HG02943 (cell line): ENCODE data around the gene CFAP52.
"Not testable (repeated sequence)": the region's sequence is repeated elsewhere in the genome, so short reads cannot be mapped to it uniquely, and the experiment has no call there.

Experiments used
- ATAC-seq: cut with Tn5 transposase; IDR thresholded peaks from one replicate; pipeline ENCODE4 v1.9.1; 2021; ENCODE audit warnings: mild to moderate bottlenecking, low read depth, moderate library complexity; ENCODE audit not compliant: unreplicated experiment

The CFAP52 gene

DNA sequence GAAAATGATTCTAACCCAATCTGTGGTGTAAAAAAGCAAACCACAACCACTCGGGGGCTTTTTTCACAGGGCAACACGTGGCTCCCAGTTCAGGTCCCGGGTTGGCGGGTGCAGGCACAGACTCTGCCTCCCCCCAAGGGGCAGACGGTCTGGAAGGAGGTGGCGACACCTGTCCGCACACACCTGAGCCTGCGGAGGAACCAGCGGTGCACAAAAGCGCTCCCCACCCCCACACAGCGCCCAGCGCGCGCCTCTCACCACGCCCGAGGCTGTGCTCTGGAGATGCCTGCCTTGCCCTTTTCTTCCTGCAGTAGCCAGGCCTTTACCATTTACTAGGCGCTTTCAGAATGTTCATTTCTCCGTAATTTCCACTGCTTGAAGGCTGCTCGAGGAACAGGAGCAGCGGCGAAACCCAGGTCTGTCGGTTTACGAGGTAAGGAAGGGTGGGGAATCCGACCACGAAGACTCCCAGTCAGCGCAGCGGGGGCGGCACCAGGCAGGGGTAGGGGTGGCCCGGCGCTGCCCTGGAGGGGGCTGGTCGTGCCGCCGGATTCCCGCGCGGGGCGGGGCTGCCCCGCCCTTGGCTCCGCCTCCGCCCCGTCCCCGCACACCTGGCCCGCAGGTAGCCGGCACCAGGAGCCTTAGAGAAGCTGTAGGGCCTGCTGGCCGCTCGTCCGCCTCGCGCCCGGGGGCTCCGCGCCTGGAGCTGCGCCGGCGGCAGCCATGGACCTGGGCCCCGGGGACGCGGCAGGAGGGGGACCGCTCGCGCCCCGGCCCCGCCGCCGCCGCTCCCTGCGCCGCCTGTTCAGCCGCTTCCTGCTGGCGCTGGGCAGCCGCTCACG, 68.7 kb downstream of the CFAP52 start, which contains the start of gene USP43:
TSS of gene USP43 (plus strand) at position 608 of the 842 bp plus-strand sequence. CDS start at position 724, 116 bp downstream.
- no peak for ATAC-seq

DNA sequence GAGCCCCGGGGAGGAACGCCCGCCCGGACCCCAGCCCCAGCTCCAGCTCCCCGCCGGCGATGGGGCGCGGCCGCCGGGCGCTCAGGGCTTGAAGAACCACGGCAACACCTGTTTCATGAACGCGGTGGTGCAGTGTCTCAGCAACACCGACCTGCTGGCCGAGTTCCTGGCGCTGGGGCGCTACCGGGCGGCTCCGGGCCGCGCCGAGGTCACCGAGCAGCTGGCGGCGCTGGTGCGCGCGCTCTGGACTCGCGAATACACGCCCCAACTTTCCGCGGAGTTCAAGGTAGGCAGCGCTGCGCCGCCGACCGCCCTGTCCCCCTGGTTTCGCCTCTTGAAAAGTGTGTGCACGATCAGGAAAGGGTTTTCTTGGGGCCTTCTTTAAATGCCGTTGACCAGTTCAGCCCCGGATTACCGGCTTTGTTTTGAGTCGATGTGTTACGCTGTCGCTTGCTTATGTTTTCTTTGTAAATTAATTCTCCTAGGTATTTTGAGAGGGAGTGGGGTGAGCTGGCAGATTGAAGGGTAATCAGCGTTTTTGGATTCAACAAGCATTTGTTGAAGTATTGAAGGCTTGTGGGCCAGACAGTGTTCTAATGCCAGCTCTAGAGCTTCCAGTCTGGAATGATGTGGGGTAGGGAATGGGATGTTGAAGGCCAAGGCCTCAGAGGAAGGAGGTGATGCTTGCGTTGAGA, 69.6 kb downstream of the CFAP52 start:
- no peak for ATAC-seq

DNA sequence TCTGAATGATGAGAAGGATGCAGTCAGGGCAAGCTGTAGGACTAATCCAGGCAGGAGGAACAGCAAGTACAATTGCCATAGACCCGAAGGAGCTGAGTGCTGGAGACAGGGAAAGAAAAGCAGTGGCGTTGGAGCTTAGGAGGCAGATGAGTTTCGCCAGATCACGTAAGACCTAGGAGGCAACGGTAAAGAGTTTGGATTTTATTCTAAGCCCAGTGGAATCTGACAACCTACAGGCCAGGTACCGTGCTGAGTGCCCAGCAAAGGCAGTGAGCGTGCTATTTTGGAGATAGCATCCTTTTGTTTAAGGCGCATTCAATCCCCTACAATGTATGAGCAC, 70.1 kb downstream of the CFAP52 start:
- no peak for ATAC-seq

DNA sequence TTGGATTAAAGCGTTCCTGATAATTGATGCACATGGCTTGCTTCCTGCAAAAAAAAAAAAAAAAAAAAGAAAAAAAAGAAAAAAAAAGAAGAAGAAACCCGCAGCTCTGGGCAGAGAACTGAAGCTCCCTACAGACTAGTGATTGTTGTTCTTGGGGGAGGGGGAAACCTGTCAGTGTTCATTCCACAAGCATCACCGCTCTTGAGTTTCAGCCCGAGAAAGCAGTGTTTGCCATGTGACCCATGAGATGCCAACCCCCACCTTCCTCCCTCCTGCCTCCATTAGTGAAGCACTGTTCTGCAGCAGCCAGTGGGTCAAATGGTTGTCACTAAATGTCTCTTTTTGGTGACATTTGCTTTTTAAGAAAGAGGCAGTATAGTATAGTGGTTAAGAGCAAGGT, 70.6 kb downstream of the CFAP52 start:
- ATAC-seq, result no peak

DNA sequence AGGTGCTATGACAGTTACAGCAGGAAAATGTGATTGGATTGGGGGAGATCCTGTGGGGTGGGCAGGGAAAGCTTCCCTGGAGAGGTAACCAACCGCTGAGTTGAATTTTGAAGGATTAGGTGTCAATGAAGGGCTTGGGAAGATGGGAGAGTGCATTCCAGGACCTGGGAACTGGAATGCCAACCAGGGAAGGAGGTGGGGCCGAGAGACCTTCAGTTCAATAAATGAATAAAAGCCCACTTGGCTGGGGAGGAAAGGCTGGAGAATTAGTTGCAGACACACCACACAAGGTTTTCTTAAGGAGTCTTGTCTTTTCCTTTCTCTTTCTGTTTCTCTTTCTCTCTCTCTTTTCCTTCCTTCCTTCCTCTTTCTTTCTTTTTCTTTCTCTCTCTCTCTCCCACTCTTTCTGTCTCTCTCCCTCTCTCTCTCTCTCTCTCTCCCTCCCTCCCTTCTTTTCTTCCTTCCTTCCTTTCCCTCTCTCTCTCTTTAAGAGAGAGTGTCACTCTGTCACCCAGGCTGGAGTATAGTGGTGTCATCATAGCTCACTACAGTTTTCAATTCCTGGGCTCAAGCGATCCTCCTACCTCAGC, 72.2 kb downstream of the CFAP52 start:
- no peak for ATAC-seq

DNA sequence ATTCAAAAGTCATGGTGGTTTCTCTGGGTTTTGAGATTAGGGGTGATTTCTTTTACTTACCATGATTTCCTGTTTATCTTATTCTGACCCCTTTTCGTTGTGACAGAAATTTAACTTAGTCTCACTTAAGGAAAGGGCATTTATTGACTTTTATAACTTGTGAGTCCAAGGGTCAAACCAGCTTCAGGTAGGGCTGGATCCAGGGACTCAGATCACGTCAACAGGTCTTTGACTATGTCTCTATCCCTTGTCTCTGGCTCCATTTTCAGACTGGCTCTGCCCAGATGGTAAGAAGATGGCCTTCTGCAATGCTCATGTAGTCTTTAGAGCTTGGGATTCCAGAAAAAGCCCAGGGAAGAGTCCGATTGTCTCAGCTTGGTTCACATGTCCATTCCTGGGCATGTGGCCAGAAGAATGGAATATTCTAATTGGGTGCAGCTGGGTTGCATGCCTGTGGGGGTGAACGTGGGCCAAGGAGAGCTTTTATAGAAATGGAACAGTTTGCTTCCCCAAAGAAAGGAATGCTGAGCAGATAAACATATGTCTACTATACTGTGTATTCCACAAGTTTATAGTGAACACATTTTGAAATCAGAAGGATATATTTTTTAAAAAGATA, 82.3 kb downstream of the CFAP52 start:
- no peak for ATAC-seq

DNA sequence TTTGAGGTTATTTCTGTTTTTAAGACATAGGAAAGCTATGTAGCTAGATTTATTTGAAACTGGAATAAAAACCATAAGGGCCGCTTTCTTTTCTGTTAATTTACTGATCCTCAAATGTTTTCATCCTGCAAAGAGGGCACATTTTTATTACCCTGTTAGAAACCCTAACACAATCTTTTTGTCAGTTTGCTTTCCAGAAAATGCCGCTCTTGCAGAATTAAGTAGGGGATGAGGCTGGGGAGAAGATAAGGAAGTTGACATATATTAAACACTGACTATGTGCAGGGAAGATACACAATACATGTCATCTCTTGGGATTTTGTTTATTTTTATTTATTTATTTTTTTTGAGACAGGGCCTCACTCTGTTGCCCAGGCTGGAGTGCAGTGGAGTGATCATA, 84.6 kb downstream of the CFAP52 start:
- no peak for ATAC-seq

DNA sequence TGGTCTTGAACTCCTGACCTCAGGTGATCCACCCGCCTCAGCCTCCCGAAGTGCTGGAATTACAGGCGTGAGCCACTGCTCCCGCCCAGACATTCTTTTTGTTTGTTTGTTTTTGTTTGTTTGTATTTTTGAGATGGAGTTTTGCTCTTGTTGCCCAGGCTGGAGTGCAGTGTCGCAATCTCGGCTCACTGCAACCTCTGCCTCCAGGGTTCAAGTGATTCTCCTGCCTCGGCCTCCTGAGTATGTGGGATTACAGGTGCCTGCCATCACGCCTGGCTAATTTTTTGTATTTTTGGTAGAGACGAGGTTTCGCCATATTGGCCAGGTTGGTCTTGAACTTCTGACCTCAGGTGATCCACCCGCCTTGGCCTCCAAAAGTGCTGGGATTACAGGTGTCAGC, 87.1 kb downstream of the CFAP52 start:
- not testable (repeated sequence) for ATAC-seq

DNA sequence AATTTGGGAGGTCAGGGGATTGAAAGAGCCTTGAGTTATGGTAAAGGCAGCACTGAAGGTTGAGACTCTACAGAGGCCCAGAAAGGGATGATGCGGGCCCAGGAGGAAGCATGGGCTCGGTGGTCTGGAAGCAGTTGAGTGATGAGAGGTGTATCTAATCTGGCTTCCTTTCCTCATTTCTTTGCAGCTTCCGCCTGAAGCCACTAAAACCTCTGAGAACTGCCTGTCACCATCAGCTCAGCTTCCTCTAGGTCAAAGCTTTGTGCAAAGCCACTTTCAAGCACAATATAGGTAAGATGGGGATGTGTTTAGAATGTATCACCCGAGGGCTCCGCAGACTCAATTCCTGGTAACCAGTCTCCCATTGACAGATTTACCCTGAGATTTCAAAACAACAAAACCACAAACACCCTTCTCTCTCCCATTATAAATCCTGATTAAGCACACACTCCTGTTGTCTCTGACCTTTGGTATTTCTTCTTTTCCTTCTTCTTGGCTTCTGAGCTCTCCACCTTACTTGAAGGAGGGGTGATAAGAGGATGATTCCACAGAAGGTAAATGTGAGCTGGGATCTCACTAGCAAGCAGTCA, 90.1 kb downstream of the CFAP52 start:
- ATAC-seq, result no peak

DNA sequence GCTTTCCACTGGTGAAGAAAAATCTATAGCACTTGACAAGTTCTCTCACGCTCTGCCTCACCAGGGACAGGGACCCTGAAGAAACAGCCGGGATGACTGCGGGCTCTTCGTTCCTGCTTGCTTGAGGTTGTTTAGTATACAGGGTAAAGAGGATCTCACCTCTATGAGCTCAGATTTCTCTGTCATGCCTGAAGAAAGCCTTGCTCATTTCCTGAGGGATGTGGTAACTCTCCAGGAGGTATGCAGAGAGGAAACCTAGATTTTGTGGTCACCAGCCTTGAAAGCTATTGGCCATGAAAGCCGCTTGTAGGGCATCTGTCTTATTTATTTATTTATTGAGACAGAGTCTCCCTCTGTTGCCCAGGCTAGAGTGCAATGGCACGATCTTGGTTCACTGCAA, 92.1 kb downstream of the CFAP52 start:
- no peak for ATAC-seq

DNA sequence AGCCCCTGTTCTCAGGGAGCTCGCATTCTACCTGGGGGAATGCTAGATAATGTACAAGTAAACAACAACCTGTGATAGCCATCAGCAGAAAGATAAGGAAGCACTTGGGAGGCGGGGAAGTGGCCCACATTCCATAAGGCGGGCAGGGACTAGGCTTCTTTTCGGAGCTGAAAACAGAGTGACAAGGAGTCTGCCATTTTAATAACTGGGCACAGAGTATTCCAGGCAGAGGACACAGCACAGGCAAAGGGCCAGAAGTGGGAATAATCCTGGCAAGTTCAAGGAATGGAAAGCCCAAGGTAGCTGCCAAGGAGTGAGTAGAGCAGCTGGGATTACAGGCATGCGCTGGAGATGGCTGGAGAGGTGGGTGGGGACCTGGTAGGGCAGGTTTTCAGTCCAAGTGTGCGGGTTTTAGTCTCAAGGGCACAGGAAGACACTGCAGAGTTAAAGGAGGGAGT, 93.1 kb downstream of the CFAP52 start:
- ATAC-seq, result no peak

DNA sequence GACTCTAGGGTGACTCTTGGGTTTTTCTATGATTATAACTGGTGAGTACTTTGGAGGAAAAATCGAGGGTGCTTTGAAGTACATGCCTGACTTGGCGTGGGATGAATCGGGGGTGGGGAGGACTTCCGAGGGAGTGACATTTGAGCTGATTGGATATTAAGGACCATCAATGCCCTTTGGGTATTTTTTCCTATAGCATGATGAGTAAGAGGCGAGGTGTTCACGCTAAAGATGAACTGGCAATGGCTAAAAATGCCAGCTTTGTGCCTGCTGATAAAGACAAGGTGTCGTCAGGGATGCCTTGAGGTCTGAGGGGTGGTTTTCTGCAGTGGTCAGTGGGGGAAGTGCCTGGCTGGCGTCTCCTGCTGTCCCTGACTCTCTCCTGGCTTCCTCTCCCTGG, 94.2 kb downstream of the CFAP52 start:
- no peak for ATAC-seq

DNA sequence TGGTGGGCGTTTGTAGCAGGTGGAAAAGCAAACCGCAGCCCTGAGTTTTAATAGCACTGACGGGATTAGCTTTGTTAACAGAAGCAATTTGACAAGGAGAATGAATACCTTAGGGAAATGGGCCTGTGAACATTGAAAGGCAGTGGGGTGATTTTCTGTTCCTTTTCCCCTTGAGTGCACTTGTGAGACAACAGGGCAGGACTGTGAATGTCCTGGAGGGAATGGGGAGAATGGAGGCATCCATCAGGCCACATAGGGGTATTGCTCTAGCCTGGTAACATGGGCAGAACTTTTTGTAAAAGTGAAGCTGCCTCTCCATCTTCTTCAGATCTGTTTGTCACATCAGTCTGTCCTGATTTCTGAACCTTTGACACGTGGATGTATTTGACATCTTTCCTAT, 95.1 kb downstream of the CFAP52 start:
- ATAC-seq, result no peak

DNA sequence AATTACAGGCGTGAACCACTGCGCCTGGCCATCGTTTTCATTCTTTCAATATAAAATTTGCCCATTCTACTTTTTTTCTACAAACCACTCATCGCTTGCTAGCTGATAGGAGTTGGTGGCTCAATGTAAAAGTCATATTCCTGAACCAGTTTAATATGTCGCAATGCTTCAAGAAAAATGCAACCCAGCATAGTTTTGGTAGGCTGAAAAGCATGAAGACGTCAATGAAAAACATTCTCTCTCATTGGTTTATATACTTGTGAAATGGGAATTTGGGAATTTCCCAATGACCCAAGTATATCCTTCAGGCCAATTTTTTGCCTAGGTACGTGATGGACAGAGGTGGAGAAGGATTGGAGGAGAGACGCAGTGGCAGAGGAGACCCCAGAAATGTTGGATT, 95.8 kb downstream of the CFAP52 start:
- no peak for ATAC-seq

DNA sequence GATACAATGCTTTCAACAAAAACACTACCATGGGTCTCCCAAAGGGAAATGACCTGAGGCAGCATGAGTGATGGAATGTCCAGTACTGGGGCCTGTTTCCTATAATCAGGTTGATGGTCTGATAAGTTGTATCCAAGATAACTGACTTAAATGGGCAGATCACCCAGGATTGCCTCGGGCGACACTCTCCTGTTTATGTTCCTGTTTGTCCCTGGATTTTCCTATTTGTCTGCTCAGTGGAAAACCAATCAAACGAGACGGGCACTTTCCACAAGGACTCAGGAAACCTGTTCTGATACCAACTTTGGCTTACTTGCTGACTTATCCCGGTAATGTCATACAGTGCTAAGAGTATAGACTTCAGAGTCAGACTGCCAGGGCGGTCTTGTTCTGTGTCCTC, 96.2 kb downstream of the CFAP52 start:
- no peak for ATAC-seq

DNA sequence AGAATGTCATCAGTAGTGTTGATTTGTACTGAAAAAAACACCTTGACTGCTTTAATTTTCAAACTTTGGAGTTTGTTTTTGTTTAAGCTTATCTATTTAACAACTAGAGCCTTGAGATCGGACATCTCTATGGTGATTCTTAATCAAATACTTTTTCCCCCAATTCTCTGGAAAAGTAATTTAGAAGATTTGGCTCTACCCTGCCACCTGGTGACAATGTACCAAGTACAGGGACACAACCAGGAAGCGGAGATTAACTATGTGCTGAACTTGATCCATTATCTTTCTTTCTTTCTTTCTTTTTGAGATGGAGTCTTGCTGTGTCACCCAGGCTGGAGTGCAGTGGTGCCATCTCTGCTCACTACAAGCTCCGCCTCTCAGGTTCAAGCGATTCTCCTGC, 99.6 kb downstream of the CFAP52 start:
- ATAC-seq, result no peak

DNA sequence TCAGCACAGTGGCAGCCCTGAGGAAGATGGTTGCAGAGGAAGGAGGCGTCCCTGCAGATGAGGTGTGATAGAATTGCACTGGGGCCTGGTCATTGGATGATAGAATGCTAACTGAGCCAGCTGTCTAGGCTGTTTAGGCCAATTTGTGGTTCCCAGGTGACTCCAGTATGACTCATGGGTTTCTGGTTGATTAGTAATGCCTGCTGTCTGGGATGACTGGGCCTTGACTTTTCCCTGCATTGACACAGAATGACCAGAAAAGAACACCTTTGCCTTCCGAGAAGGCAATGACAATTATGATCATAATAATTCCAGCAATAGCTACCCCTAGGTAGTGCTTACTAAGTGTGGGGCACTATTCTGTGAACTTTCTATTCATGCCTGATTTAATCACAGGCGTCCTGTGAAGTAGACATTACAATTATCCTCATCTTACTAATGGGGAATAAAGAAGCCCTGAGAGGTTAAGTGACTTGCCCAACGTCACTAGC, 100.4 kb downstream of the CFAP52 start:
- ATAC-seq, result no peak

DNA sequence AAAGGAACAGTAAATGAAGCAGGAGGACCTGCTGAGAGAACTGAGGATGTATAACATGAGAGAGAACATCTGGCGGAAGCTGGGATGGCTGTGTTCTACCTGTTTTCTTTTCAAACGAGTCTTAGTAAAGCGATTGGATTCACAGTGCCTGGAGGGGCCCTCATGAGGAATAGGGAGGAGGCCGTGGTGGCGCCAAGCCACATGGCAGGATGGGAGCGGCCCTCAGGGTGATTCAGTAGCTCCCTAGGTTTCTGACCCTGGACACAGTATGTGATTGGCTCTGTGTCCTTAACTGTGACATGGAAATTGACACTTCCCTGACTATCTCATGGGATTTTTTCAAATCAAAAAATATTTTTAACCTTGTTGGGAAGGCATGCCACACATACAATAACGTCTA, 101.0 kb downstream of the CFAP52 start:
- ATAC-seq, result no peak

DNA sequence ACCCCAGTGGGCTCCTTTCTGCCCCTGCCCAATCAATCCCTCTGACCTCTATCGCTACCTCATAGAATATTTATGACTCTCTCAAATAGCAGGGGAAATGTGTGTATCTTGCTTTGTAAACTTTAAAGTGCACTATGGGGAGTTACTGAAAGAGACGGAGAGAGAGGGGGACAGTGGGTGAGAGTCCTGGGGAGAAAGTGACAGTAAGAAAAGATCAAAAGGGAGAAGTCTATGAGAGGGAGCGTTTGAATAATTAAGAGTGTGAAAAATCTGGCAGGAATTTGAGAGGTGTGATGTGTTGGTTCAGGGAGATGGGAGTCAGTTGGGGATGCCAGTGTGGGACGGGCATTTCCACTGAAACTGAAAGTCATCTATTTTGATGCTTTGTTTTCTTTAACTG, 101.5 kb downstream of the CFAP52 start:
- no peak for ATAC-seq

DNA sequence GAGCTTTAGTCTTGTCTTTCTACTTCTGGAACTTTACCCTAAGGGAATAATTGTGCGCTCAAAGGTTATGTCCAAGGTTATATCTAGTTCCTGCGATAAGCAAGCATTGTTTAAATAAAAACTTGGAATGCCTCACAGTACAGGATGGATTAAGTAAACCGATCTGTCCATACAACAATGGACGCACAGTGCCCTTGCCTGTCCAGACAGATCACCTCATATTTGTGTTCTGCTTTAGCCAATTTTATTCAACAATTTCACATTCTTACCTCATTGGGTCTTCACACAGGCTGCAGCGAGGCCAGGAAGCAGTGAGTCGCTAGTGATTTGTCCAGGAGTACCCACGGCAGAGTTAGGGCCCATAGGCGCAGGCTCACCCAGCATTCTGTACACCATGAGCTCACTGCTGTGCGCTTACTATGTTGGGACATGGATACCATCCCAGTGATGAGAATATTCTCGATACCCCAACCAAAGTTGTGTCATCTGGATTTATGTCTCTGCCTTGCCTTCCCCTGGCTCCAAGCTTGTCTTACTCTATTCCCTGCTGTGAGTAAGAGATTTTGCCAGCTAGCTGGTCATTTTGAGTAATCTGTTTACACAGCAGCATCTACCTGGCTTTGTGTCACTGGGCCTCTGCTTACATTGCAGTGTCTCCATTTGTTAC, 108.6 kb downstream of the CFAP52 start:
- ATAC-seq, result no peak
